ENCODE measurements around the gene CDS2. TPM values are rescaled to one million over a fixed set of nuclear protein-coding genes. Genes with fewer than 3 reads are reported as not detected.

Gene CDS2
- total and polyA plus RNA-seq, 10 of the 15 experiments (the other 5 are each of a cell fraction or from before 2014, with no cell fraction given) = 11.5 to 94.7 (median 23.1) TPM

DNA sequence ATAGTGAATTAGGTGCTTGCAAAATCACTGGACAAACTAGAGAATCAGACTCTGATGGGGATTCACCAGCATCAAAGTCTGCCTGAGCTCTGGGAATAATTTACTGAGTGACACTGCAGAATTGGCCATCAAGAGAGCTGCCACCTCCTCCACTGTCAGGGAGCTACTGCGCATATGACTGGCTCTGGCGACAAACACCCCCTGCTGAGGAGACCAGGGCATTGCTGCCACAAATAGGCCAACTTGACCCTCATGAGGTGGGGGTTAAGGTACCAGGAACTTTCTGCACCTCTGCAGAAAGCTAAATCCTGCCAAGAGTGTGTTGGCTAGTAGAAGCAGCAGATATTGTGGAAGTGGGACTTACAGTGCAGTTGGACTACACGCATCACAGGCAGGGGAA is 88.0 kb downstream of the CDS2 start (continued):
- no peak for TF ChIP-seq ZBTB33 (IDR thresholded peaks at IDR 0.05)
- no peak for TF ChIP-seq SIN3A (IDR thresholded peaks at IDR 0.05; ENCODE audit: low read depth, low read length)

DNA sequence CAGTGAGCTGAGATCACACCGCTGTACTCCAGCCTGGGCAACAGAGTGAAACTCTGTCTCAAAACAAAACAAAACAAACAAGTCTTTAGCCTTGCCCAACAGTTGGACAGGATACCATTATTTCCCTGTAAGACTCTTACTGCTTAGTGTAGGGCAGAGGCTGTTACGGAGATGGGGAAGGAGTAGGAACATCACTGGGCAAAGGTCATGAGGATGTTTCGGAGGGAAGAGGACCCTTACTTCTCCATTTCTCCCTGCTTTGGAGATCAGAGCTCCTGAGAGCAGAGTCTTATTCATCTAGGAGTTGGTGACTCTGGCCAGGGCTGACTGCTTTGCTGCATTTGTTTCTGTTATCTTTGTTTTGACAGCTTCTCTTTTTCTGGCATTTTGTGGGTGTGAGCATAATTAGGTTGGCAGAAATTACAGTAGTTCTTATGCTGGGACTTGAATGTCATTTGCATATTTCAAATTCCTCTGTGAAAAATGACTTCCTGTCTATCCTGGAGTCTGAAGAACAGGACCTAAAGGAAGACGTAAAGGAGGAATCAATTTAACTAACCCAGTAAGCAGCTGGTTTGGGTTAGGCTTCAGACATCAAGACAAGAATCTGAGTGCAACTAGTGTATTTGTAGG is 89.0 kb downstream of the CDS2 start:
- Histone ChIP-seq H3K4me1 (ENCODE audit: control insufficient read depth, insufficient read depth, low read length) (no peaks in the 10 kb centered on the region), H2AFZ (ENCODE audit: control insufficient read depth, low read depth, low read length) (no peak overlapping the region), H3K36me3 (ENCODE audit: control insufficient read depth in 2 of 2, insufficient read depth in 2 of 2, low read length in 1 of 2) (no peaks in the 10 kb centered on the region; a peak in 1 of 4 replicates), H3K27ac (ENCODE audit: control insufficient read depth, insufficient read depth) (no peak overlapping the region), H3K9ac (ENCODE audit: control insufficient read depth, insufficient read depth, low read length) (no peak overlapping the region), H3K4me2 (ENCODE audit: control insufficient read depth, insufficient read depth) (no peak overlapping the region), H4K20me1 (ENCODE audit: control insufficient read depth, insufficient read depth) (no peaks in the 10 kb centered on the region), H3K9me3 (replicated peaks; ENCODE audit: control insufficient read depth, insufficient read depth, low read length) (no peaks in the 10 kb centered on the region), H3K27me3 (replicated peaks in 1 of 2; ENCODE audit: control insufficient read depth in 2 of 2, insufficient read depth in 2 of 2, low read length in 1 of 2) (no peaks in the 10 kb centered on the region), H3K4me3 (no peak overlapping the region), H3K79me2 (ENCODE audit: control insufficient read depth, insufficient read depth, low read length) (no peaks in the 10 kb centered on the region)
- POLR2A ChIA-PET = interaction anchor here (1.3 kb wide), 1 partner anchor 24 kb away, joined by 3 read pairs; no protein-coding TSS in a partner anchor
- FAIRE-seq = no peak
- CTCF ChIA-PET = interaction anchor here (1.1 to 5.5 kb wide), 4 partner anchors 8 to 89 kb away, joined by 3 to 32 read pairs (median 16); partner anchors contain the start of gene CDS2
- in situ Hi-C loops (cut with MboI) = no loop called here
- TF ChIP-seq SREBF2 (IDR thresholded peaks at IDR 0.05; ENCODE audit: low read length) (no peak), ZBED1 (IDR thresholded peaks at IDR 0.05; ENCODE audit: borderline replicate concordance) (no peak), POLR2AphosphoS5 (IDR thresholded peaks at IDR 0.05; ENCODE audit: low read length) (no peak), SMARCA5 (IDR thresholded peaks at IDR 0.05) (no peak)
- no TSS peak for BruUV-seq (replicated peaks)
- SMC1A ChIA-PET (ENCODE audit: uncharacterized antibody, unreplicated experiment) = interaction anchor here (0.9 to 2.0 kb wide), 7 partner anchors 8 to 457 kb away, joined by 3 to 5 read pairs (median 3); partner anchors contain the start of genes CDS2 and PCNA
- no peak for DNase-seq (ENCODE audit: low read depth, low spot score)
- no peak for ATAC-seq
- WGBS (ENCODE audit: insufficient coverage, insufficient replicate concordance, low lambda C conversion rate, missing lambda C conversion rate) = 83% methylated on average over 4 of the region's 4 CpGs
- intact Hi-C loops (cut with micrococcal nuclease; ENCODE audit: unreplicated experiment) = no loop called here
- RAD21 ChIA-PET (ENCODE audit: unreplicated experiment) = interaction anchor here (1.4 kb wide), 1 partner anchor 89 kb away, joined by 8 read pairs; the partner anchor contains the start of gene CDS2

All from GM12878 (cell line).